Fibroblast of villous mesenchyme (primary cell): ENCODE measurements around the gene PIK3R6. TPM values are rescaled to one million over a fixed set of nuclear protein-coding genes. Genes with fewer than 3 reads are reported as not detected.

Source experiments
- DNase-seq: peaks from one replicate; pipeline ENCODE4 v3.0.0-alpha.2; 2010; ENCODE audit warnings: low read depth
- H3K4me3 ChIP-seq: 2 replicates; pipeline ENCODE4 v1.5.1; 2011; ENCODE audit warnings: low read depth, mild to moderate bottlenecking, low read length
- total RNA-seq: library from RNA; depleted of rRNA; stranded (reverse); fragments of >200 nt; gene quantifications from 2 replicates; pipeline ENCODE4 v1.2.3, GENCODE V29; 2012
- TF ChIP-seq, protein P1 (sequence below): IDR thresholded peaks from 2 replicates; pipeline ENCODE4 v1.5.1; 2012; ENCODE audit warnings: low read depth, mild to moderate bottlenecking, low read length; ENCODE audit not compliant: insufficient read depth

PIK3R6 gene
- total RNA-seq, 1 donor: not detected

DNA sequence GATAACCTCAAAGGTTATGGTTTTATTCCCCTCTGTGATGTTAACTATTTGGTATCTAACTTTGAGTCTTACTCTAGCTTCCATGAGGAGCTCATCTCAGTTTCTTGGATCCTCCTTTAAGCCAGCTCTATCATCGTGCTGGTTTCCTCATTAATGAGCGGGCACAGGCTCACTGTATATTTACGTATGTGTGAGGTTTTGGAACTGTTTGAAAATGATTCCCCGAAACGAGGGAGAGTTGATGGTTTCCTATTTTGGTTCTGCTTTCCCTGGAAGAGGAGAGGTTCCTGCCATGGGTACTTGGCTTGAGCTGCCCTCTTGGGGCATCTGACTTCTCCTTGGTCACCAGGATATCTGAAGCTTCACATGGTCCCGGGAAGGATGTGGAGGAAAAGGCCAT, 32.7 kb upstream of the PIK3R6 start:
- H3K4me3 ChIP-seq: no peak overlapping the region
- TF ChIP-seq, protein P1, sequence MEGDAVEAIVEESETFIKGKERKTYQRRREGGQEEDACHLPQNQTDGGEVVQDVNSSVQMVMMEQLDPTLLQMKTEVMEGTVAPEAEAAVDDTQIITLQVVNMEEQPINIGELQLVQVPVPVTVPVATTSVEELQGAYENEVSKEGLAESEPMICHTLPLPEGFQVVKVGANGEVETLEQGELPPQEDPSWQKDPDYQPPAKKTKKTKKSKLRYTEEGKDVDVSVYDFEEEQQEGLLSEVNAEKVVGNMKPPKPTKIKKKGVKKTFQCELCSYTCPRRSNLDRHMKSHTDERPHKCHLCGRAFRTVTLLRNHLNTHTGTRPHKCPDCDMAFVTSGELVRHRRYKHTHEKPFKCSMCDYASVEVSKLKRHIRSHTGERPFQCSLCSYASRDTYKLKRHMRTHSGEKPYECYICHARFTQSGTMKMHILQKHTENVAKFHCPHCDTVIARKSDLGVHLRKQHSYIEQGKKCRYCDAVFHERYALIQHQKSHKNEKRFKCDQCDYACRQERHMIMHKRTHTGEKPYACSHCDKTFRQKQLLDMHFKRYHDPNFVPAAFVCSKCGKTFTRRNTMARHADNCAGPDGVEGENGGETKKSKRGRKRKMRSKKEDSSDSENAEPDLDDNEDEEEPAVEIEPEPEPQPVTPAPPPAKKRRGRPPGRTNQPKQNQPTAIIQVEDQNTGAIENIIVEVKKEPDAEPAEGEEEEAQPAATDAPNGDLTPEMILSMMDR: no peak
- no peak for DNase-seq

DNA sequence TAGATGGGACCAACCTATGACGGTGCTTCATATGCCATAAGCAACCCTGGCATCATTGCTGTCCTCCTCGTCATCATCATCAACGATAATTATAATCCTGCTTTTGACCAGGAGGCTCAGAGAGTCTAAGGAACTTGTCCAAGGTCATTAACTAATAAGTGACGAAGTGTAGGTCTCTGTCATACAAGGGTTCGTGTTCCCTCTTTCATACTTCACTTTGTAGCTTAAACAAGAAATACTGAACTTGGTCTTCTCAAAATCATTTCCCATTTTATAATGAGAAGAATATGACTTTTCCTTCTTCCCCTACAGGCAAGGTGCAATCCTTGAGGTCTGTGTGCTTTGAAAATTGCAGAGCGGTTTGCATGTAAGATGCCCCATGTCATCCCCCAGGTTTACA, 31.2 kb upstream of the PIK3R6 start:
- no peak for DNase-seq
- TF ChIP-seq, protein P1: no peak
- H3K4me3 ChIP-seq: no peak overlapping the region

DNA sequence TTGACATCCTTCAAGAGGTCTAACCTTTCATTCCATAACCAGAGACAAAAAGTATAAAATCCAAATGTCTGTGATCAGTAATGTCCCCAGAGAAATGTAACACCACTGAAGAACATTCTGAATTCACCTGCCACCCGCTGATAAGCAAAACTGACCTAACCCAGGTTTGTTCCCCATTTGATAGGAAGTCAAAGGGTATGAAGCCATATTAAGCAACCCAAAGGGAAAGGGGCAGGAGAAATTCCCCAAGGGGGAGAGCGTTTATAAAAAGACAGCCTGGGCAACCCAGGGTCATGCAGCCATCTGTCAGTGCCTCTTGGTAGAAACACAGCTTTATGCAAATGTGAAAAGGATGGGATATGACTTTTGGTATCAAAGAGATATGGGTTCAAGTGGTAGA, 30.7 kb upstream of the PIK3R6 start:
- DNase-seq: no peak
- TF ChIP-seq, protein P1: no peak
- H3K4me3 ChIP-seq: no peak overlapping the region

DNA sequence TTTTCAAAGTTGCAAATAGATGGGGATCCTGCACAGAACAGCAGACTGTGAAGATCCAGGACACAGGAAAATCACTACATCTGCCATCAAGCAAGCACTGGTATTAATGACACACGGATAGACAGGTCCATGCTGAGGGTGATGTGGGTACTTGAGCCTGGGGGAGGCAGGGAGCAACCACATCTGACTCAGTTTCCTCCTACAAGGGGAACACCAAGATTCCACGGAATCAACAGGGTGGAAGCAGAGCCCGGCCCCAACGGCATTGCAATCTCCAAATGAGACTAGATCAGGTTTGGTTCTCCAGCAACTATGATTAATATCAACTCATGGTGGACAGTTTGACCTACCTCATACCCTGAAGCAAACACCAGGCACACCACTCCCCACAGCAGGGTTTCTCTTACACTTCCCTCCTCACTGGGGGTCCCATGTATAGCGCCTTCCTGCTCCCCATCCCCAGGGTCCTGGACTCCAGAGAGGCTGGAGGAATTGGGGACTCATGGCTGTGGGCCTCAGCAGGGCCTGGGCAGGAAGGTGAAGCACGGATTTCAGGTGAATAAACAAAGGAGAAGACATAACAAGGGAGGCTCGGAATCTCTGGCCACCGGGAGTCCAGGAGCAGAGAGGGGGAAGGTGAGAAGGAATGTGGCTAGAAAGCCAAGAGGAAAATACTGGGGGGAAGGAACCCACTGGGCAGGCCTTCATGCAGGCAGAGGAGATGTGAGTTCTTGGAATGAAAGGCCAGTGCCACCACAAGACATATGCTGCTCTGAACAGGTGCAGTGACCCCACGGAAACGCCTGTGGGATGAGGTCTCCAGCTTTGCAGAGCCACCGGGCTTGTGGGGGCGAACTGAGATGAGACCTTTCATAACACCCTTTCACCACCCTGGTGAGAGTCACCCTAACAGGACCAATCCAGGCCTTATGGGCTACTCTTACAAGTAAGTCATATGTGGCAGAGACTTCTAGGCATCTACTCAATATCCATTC, 29.5 kb upstream of the PIK3R6 start:
- TF ChIP-seq, protein P1: no peak
- H3K4me3 ChIP-seq: no peak overlapping the region
- no peak for DNase-seq

DNA sequence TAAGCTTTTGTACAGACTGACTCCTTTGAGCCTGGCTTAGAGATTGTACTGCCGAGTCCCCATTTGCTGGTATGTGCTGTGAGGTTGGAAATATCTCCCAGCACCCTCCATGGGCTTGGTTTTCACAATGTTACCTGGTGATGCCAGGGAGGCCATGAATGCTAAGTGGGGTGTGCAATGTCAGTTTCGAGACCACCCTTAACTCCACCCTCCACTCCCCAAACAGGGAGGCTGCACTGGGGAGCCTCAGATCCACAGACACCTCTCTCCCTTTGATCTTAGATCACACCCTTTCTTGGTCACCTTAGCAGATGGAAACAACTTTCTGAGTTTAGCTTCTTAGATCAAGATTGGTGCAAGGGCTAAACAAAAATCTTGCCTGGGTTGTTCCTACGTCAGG, 28.6 kb upstream of the PIK3R6 start:
- TF ChIP-seq, protein P1: no peak
- no peak overlapping the region for H3K4me3 ChIP-seq
- DNase-seq: no peak

DNA sequence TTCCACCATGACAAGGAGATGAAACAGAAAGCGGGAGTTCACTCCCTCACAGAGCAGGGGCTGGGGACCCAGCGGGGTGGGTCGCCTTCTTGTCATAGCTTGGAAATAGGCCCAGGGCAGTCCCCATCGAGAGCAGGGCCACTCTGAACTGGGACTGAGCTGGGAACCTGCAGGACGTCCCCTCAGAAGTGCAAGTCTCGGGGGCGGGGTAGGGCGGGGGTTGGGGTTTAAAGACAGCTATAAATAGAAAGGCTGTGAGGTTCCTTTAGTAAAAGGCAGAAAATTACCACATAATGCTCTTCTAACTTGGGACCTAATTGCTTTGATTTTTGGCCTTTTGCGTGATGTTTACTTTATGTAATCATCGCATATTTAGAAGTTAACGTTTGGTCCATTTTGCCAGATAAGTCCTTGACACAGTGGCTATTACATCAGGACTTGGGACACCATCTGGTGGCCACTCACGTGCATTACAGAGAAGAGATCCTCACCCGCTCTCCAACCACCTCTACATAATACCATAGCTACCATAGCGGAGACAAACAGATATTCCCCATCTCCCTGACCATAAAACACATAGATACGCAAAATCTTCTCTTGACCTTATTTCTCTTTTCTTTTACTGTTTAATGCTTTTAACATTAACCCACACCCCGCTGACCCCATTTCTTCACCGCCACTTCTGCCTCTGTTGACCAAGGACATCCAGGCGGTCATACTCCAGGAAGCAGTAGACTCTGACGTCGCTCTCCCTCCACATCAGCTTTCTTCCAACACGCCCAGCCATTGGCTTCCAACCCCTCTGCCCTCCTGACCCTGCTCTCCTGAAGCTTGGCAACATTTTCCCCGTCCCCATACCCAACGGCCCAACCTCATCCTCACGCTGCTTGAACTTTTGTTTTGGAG, 27.5 kb upstream of the PIK3R6 start:
- TF ChIP-seq, protein P1: peak; percentile 86
- peak; percentile 68 for DNase-seq
- H3K4me3 ChIP-seq: peak overlapping the region; percentile 18
